Measurements from ENCODE around the gene ZFP62. TPM values are rescaled to one million over a fixed set of nuclear protein-coding genes. Genes with fewer than 3 reads are reported as not detected.

Gene ZFP62
- total and polyA plus RNA-seq, 2 donors (not counting 1 experiment from before 2014, with no cell fraction given), result 14.4 to 24.1 TPM

DNA sequence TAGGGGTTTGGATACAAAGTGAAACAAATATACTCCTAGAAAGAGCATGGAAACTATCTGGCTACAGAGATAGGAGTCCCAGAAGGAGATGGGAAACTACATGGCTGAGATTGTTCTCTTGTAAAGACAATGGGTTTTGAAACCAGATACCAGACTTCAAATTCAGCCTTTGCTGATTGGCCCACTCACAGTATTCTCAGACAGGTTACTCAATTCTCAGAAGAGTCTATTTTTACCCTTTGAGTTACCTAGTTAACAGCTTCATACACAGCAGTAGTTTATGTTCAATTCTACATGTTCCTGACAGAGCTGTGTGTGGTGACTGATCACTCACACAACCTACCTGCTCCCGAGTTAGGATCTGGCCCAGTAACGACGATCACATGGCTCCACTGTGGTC, 14.1 kb downstream of the ZFP62 start:
- Histone ChIP-seq H3K27me3 (ENCODE audit: control insufficient read depth, insufficient read depth, low read length) (no peaks in the 10 kb centered on the region), H3K79me2 (ENCODE audit: control insufficient read depth, insufficient read depth, low read length) (no peaks in the 10 kb centered on the region), H3K9ac (ENCODE audit: insufficient read depth, low read length) (no peak overlapping the region), H3K4me3 (replicated peaks in 1 of 4; ENCODE audit: control extremely low read depth in 1 of 4, insufficient read depth in 1 of 4, low read depth in 3 of 4, low read length in 4 of 4) (no peak overlapping the region), H3K4me2 (ENCODE audit: extremely low read depth, insufficient read depth, low read length) (no peak overlapping the region), H3K36me3 (ENCODE audit: control insufficient read depth, insufficient read depth, low read length) (peaks cover 17% of the 10 kb centered on the region), H2AFZ (ENCODE audit: low read length) (no peak overlapping the region), H3K9me3 (ENCODE audit: control insufficient read depth, insufficient read depth, low read depth, low read length) (peaks cover 13% of the 10 kb centered on the region), H3K4me1 (ENCODE audit: control insufficient read depth, extremely low read depth, insufficient read depth, low read length) (no peaks in the 10 kb centered on the region), H3K27ac (ENCODE audit: insufficient read depth, low read length) (no peak overlapping the region), H4K20me1 (ENCODE audit: control insufficient read depth, extremely low read depth, insufficient read depth, low read length) (no peaks in the 10 kb centered on the region)
- TF ChIP-seq CTCF (conservative IDR thresholded peaks at IDR 0.05 in 1 of 2, IDR thresholded peaks at IDR 0.05 in 1 of 2; ENCODE audit: low read depth in 1 of 2, low read length in 2 of 2) (no peak), EZH2 (IDR thresholded peaks at IDR 0.05; ENCODE audit: low read length, missing control alignments) (no peak)
- no peak for DNase-seq (ENCODE audit: low read depth in 2 of 2)

DNA sequence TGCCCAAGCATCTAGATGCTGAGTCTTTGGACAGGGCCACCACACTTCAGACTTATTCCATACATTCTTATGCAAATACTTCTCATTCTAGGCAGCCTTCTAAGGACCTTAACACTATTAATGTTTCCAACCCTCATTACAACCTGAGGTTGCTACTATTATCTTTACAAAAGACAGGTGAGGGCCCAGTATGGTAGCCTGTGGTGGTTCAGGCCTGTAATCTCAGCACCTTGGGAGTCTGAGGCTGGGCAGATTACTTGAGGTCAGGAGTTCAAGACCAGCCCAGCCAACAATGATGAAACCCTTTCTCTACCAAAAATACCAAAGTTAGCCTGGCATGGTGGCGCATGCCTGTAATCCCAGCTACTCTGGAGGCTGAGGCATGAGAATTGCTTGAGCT, 16.2 kb downstream of the ZFP62 start:
- H3K4me3 ChIP-seq (replicated peaks in 1 of 4; ENCODE audit: control extremely low read depth in 1 of 4, insufficient read depth in 1 of 4, low read depth in 3 of 4, low read length in 4 of 4), result no peak overlapping the region
- H4K20me1 ChIP-seq (ENCODE audit: control insufficient read depth, extremely low read depth, insufficient read depth, low read length), result no peaks in the 10 kb centered on the region
- no peak for DNase-seq (ENCODE audit: low read depth in 2 of 2)
- H3K27me3 ChIP-seq (ENCODE audit: control insufficient read depth, insufficient read depth, low read length), result no peaks in the 10 kb centered on the region
- no peak overlapping the region for H2AFZ ChIP-seq (ENCODE audit: low read length)
- peaks cover 5% of the 10 kb centered on the region for H3K36me3 ChIP-seq (ENCODE audit: control insufficient read depth, insufficient read depth, low read length)
- no peaks in the 10 kb centered on the region for H3K4me1 ChIP-seq (ENCODE audit: control insufficient read depth, extremely low read depth, insufficient read depth, low read length)
- no peak overlapping the region for H3K27ac ChIP-seq (ENCODE audit: insufficient read depth, low read length)
- no peak overlapping the region for H3K4me2 ChIP-seq (ENCODE audit: extremely low read depth, insufficient read depth, low read length)
- no peak overlapping the region for H3K9ac ChIP-seq (ENCODE audit: insufficient read depth, low read length)
- no peak for TF ChIP-seq EZH2 (IDR thresholded peaks at IDR 0.05; ENCODE audit: low read length, missing control alignments)
- no peak for TF ChIP-seq CTCF (conservative IDR thresholded peaks at IDR 0.05 in 1 of 2, IDR thresholded peaks at IDR 0.05 in 1 of 2; ENCODE audit: low read depth in 1 of 2, low read length in 2 of 2)
- peaks cover under 1% of the 10 kb centered on the region for H3K9me3 ChIP-seq (ENCODE audit: control insufficient read depth, insufficient read depth, low read depth, low read length)
- no peaks in the 10 kb centered on the region for H3K79me2 ChIP-seq (ENCODE audit: control insufficient read depth, insufficient read depth, low read length)

DNA sequence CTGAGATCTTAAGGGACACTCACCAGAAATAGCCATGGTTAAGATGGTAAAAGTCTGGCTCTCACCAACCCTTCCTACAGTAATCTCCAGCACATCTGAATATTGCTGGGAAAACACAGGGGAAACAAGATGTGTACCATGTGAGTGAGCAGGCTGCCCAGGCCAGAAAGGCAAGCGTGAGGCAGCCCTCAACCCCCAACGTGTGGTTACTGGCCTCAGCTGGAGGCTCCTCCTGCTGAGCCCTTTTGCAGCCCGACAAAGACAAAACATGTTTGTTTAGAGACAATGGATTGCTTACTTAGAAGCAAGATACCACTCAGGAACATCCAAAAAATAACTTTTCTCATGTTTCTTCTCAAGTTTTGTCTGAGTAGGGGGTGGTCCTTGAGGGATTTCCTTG, 16.6 kb downstream of the ZFP62 start:
- no peak for DNase-seq (ENCODE audit: low read depth in 2 of 2)
- H3K4me1 ChIP-seq (ENCODE audit: control insufficient read depth, extremely low read depth, insufficient read depth, low read length), result no peaks in the 10 kb centered on the region
- TF ChIP-seq EZH2 (IDR thresholded peaks at IDR 0.05; ENCODE audit: low read length, missing control alignments), result no peak
- no peak for TF ChIP-seq CTCF (conservative IDR thresholded peaks at IDR 0.05 in 1 of 2, IDR thresholded peaks at IDR 0.05 in 1 of 2; ENCODE audit: low read depth in 1 of 2, low read length in 2 of 2)

More for the DNA sequence above, 16.6 kb downstream of the ZFP62 start:
- Histone ChIP-seq H3K4me2 (ENCODE audit: extremely low read depth, insufficient read depth, low read length) (no peak overlapping the region), H3K79me2 (ENCODE audit: control insufficient read depth, insufficient read depth, low read length) (no peaks in the 10 kb centered on the region), H3K9me3 (ENCODE audit: control insufficient read depth, insufficient read depth, low read depth, low read length) (no peaks in the 10 kb centered on the region), H3K27me3 (ENCODE audit: control insufficient read depth, insufficient read depth, low read length) (no peaks in the 10 kb centered on the region), H3K9ac (ENCODE audit: insufficient read depth, low read length) (no peak overlapping the region), H3K27ac (ENCODE audit: insufficient read depth, low read length) (no peak overlapping the region), H3K4me3 (replicated peaks in 1 of 4; ENCODE audit: control extremely low read depth in 1 of 4, insufficient read depth in 1 of 4, low read depth in 3 of 4, low read length in 4 of 4) (no peak overlapping the region), H3K36me3 (ENCODE audit: control insufficient read depth, insufficient read depth, low read length) (peaks cover 4% of the 10 kb centered on the region), H2AFZ (ENCODE audit: low read length) (no peak overlapping the region), H4K20me1 (ENCODE audit: control insufficient read depth, extremely low read depth, insufficient read depth, low read length) (no peaks in the 10 kb centered on the region)
